Measurements from ENCODE around the gene PLD2.

PLD2 gene

GRCh38 chr17:4795168-4795567, 11.8 kb upstream of the PLD2 start:
- Histone ChIP-seq H3K9ac (ENCODE audit: low read depth, low read length) (no peak overlapping the region), H3K4me1 (ENCODE audit: insufficient read depth, low read length) (0 out of 2 replicates have a peak, but pooled peaks cover 3% of the 10 kb centered on the region), H3K4me3 (ENCODE audit: low read length) (no peak overlapping the region), H3K36me3 (ENCODE audit: insufficient read depth, low read depth, low read length) (peaks cover 20% of the 10 kb centered on the region), H3K27me3 (ENCODE audit: insufficient read depth, low read length) (peaks cover 25% of the 10 kb centered on the region), H3K9me3 (ENCODE audit: insufficient read depth, low read depth, low read length) (no peaks in the 10 kb centered on the region), H3K27ac (ENCODE audit: low read length) (no peak overlapping the region)

GRCh38 chr17:4796552-4796920, 10.4 kb upstream of the PLD2 start:
- peaks cover 20% of the 10 kb centered on the region for H3K36me3 ChIP-seq (ENCODE audit: insufficient read depth, low read depth, low read length)
- peak overlapping the region; percentile 97 for H3K9ac ChIP-seq (ENCODE audit: low read depth, low read length)
- H3K4me1 ChIP-seq (ENCODE audit: insufficient read depth, low read length), result no peaks in the 10 kb centered on the region
- H3K27me3 ChIP-seq (ENCODE audit: insufficient read depth, low read length), result peaks cover 12% of the 10 kb centered on the region; the same call in 1 of the 2 replicates
- H3K27ac ChIP-seq (ENCODE audit: low read length), result peak overlapping the region; percentile 65
- H3K4me3 ChIP-seq (ENCODE audit: low read length), result peak overlapping the region; percentile 98
- no peaks in the 10 kb centered on the region for H3K9me3 ChIP-seq (ENCODE audit: insufficient read depth, low read depth, low read length)

- Histone ChIP-seq H3K36me3 (ENCODE audit: insufficient read depth, low read depth, low read length) (peaks cover 20% of the 10 kb centered on the region), H3K27ac (ENCODE audit: low read length) (no peak overlapping the region), H3K9ac (ENCODE audit: low read depth, low read length) (no peak overlapping the region)
These were observed 6.3 kb upstream of the PLD2 start for GRCh38 chr17:4800462-4801196.

GRCh38 chr17:4802228-4802627, 4.7 kb upstream of the PLD2 start, which contains the start of gene C17orf114:
C17orf114 (minus strand) TSS chr17:4802328.
- no peak within 1 kb of the TSS for H3K4me3 ChIP-seq (ENCODE audit: low read length)

More at GRCh38 chr17:4800462-4801196, 6.3 kb upstream of the PLD2 start:
- H3K4me3 ChIP-seq (ENCODE audit: low read length), result no peak overlapping the region
- no peaks in the 10 kb centered on the region for H3K27me3 ChIP-seq (ENCODE audit: insufficient read depth, low read length)
- no peaks in the 10 kb centered on the region for H3K9me3 ChIP-seq (ENCODE audit: insufficient read depth, low read depth, low read length)
- no peaks in the 10 kb centered on the region for H3K4me1 ChIP-seq (ENCODE audit: insufficient read depth, low read length)

GRCh38 chr17:4806456-4806776, 536 bp upstream of the PLD2 start:
- Histone ChIP-seq H3K27me3 (ENCODE audit: insufficient read depth, low read length) (no peaks in the 10 kb centered on the region; the same call in 1 of the 2 replicates), H3K4me1 (ENCODE audit: insufficient read depth, low read length) (peaks cover 4% of the 10 kb centered on the region; the same call in 1 of the 2 replicates), H3K36me3 (ENCODE audit: insufficient read depth, low read depth, low read length) (peaks cover 26% of the 10 kb centered on the region), H3K9me3 (ENCODE audit: insufficient read depth, low read depth, low read length) (no peaks in the 10 kb centered on the region), H3K4me3 (ENCODE audit: low read length) (peak overlapping the region; percentile 77), H3K27ac (ENCODE audit: low read length) (no peak overlapping the region), H3K9ac (ENCODE audit: low read depth, low read length) (peak overlapping the region; percentile 49; the same call in 1 of the 2 replicates)

More at GRCh38 chr17:4802228-4802627, 4.7 kb upstream of the PLD2 start, which contains the start of gene C17orf114:
- Histone ChIP-seq H3K36me3 (ENCODE audit: insufficient read depth, low read depth, low read length) (peaks cover 18% of the 10 kb centered on the region), H3K9ac (ENCODE audit: low read depth, low read length) (no peak within 1 kb of the TSS), H3K27ac (ENCODE audit: low read length) (no peak within 1 kb of the TSS), H3K4me1 (ENCODE audit: insufficient read depth, low read length) (peaks cover 4% of the 10 kb centered on the region; the same call in 1 of the 2 replicates), H3K27me3 (ENCODE audit: insufficient read depth, low read length) (no peaks in the 10 kb centered on the region; the same call in 1 of the 2 replicates), H3K9me3 (ENCODE audit: insufficient read depth, low read depth, low read length) (no peaks in the 10 kb centered on the region)

GRCh38 chr17:4807605-4808377, 839 bp downstream of the PLD2 start:
- peak overlapping the region; percentile 77 for H3K4me3 ChIP-seq (ENCODE audit: low read length)
- H3K9ac ChIP-seq (ENCODE audit: low read depth, low read length), result peak overlapping the region; percentile 69; the same call in 1 of the 2 replicates
- H3K9me3 ChIP-seq (ENCODE audit: insufficient read depth, low read depth, low read length), result no peaks in the 10 kb centered on the region
- no peak overlapping the region for H3K27ac ChIP-seq (ENCODE audit: low read length)
- peaks cover 4% of the 10 kb centered on the region; the same call in 1 of the 2 replicates for H3K4me1 ChIP-seq (ENCODE audit: insufficient read depth, low read length)
- peaks cover 29% of the 10 kb centered on the region for H3K36me3 ChIP-seq (ENCODE audit: insufficient read depth, low read depth, low read length)
- no peaks in the 10 kb centered on the region; the same call in 1 of the 2 replicates for H3K27me3 ChIP-seq (ENCODE audit: insufficient read depth, low read length)

GRCh38 chr17:4808378-4808767, 1.4 kb downstream of the PLD2 start:
- no peaks in the 10 kb centered on the region for H3K9me3 ChIP-seq (ENCODE audit: insufficient read depth, low read depth, low read length)
- H3K27ac ChIP-seq (ENCODE audit: low read length), result no peak overlapping the region
- peaks cover 4% of the 10 kb centered on the region; the same call in 1 of the 2 replicates for H3K4me1 ChIP-seq (ENCODE audit: insufficient read depth, low read length)
- no peaks in the 10 kb centered on the region; the same call in 1 of the 2 replicates for H3K27me3 ChIP-seq (ENCODE audit: insufficient read depth, low read length)
- no peak overlapping the region; the same call in 1 of the 2 replicates for H3K9ac ChIP-seq (ENCODE audit: low read depth, low read length)
- peaks cover 29% of the 10 kb centered on the region for H3K36me3 ChIP-seq (ENCODE audit: insufficient read depth, low read depth, low read length)
- no peak overlapping the region for H3K4me3 ChIP-seq (ENCODE audit: low read length)

- H3K4me1 ChIP-seq (ENCODE audit: insufficient read depth, low read length), result peaks cover 4% of the 10 kb centered on the region; the same call in 1 of the 2 replicates
- no peaks in the 10 kb centered on the region for H3K9me3 ChIP-seq (ENCODE audit: insufficient read depth, low read depth, low read length)
- H3K4me3 ChIP-seq (ENCODE audit: low read length), result no peak overlapping the region
- no peaks in the 10 kb centered on the region; the same call in 1 of the 2 replicates for H3K27me3 ChIP-seq (ENCODE audit: insufficient read depth, low read length)
- no peak overlapping the region for H3K9ac ChIP-seq (ENCODE audit: low read depth, low read length)
- H3K36me3 ChIP-seq (ENCODE audit: insufficient read depth, low read depth, low read length), result peaks cover 36% of the 10 kb centered on the region
- H3K27ac ChIP-seq (ENCODE audit: low read length), result no peak overlapping the region
These were observed 3.8 kb downstream of the PLD2 start for GRCh38 chr17:4810696-4811290.

GRCh38 chr17:4811471-4811870, 4.5 kb downstream of the PLD2 start:
- H3K36me3 ChIP-seq (ENCODE audit: insufficient read depth, low read depth, low read length), result peaks cover 43% of the 10 kb centered on the region

GRCh38 chr17:4812690-4813089, 5.7 kb downstream of the PLD2 start:
- H3K4me3 ChIP-seq (ENCODE audit: low read length), result no peak overlapping the region
- H3K36me3 ChIP-seq (ENCODE audit: insufficient read depth, low read depth, low read length), result peaks cover 54% of the 10 kb centered on the region
- H3K9ac ChIP-seq (ENCODE audit: low read depth, low read length), result no peak overlapping the region
- H3K27me3 ChIP-seq (ENCODE audit: insufficient read depth, low read length), result no peaks in the 10 kb centered on the region
- H3K9me3 ChIP-seq (ENCODE audit: insufficient read depth, low read depth, low read length), result no peaks in the 10 kb centered on the region
- no peaks in the 10 kb centered on the region for H3K4me1 ChIP-seq (ENCODE audit: insufficient read depth, low read length)
- H3K27ac ChIP-seq (ENCODE audit: low read length), result no peak overlapping the region

More at GRCh38 chr17:4811471-4811870, 4.5 kb downstream of the PLD2 start:
- no peak overlapping the region for H3K9ac ChIP-seq (ENCODE audit: low read depth, low read length)
- H3K27ac ChIP-seq (ENCODE audit: low read length), result no peak overlapping the region
- H3K9me3 ChIP-seq (ENCODE audit: insufficient read depth, low read depth, low read length), result no peaks in the 10 kb centered on the region
- no peaks in the 10 kb centered on the region for H3K4me1 ChIP-seq (ENCODE audit: insufficient read depth, low read length)
- no peaks in the 10 kb centered on the region for H3K27me3 ChIP-seq (ENCODE audit: insufficient read depth, low read length)
- no peak overlapping the region for H3K4me3 ChIP-seq (ENCODE audit: low read length)

GRCh38 chr17:4815043-4815675, 8.2 kb downstream of the PLD2 start:
- H3K4me3 ChIP-seq (ENCODE audit: low read length), result no peak overlapping the region
- H3K4me1 ChIP-seq (ENCODE audit: insufficient read depth, low read length), result no peaks in the 10 kb centered on the region
- peaks cover 55% of the 10 kb centered on the region for H3K36me3 ChIP-seq (ENCODE audit: insufficient read depth, low read depth, low read length)
- no peaks in the 10 kb centered on the region for H3K27me3 ChIP-seq (ENCODE audit: insufficient read depth, low read length)
- H3K27ac ChIP-seq (ENCODE audit: low read length), result no peak overlapping the region
- no peaks in the 10 kb centered on the region for H3K9me3 ChIP-seq (ENCODE audit: insufficient read depth, low read depth, low read length)
- H3K9ac ChIP-seq (ENCODE audit: low read depth, low read length), result no peak overlapping the region

Measured in iPS-20b (cell line).